Psoas muscle (tissue), 8 donors: ENCODE results near the gene G3BP1. TPM values are rescaled to one million over a fixed set of nuclear protein-coding genes. Genes with fewer than 3 reads are reported as not detected.

Experiments
- ATAC-seq, 4 donors: fragments of 200-7000 bp; cut with Tn5 transposase; one replicate each; pipeline ENCODE4 v1.9.1; 2020; ENCODE audit warnings: moderate library complexity in 3 of 4, mild to moderate bottlenecking in 2 of 4
- DNase-seq, 2 donors: peaks; one replicate each; pipeline ENCODE4 v3.0.0-alpha.2; 2020
- H3K27ac ChIP-seq: fragments of 200-600 bp; one replicate; pipeline ENCODE4 v1.8.0; 2022
- H3K27me3 ChIP-seq, 3 donors: fragments of 200-600 bp in 1 of 3; one replicate each; pipeline versions ENCODE4 v1.6.1 to v1.8.0; 2013 to 2022; ENCODE audit warnings: low read length in 2 of 3, mild to moderate bottlenecking in 2 of 3, moderate library complexity in 1 of 3; ENCODE audit not compliant: insufficient read depth in 3 of 3
- H3K36me3 ChIP-seq, 2 donors: fragments of 200-600 bp in 1 of 2; one replicate each; pipeline versions ENCODE4 v1.6.1 to v1.8.0; 2013 to 2022; ENCODE audit warnings: low read depth in 1 of 2, mild to moderate bottlenecking in 1 of 2, moderate library complexity in 1 of 2; ENCODE audit not compliant: insufficient read depth in 1 of 2
- H3K4me1 ChIP-seq: fragments of 200-600 bp; one replicate; pipeline ENCODE4 v1.8.0; 2022
- H3K4me3 ChIP-seq: fragments of 200-600 bp; one replicate; pipeline ENCODE4 v1.8.0; 2022; ENCODE audit warnings: mild to moderate bottlenecking
- H3K9me3 ChIP-seq: fragments of 200-600 bp; one replicate; pipeline ENCODE4 v1.8.0; 2022
- CTCF ChIP-seq: fragments of 200-600 bp; IDR thresholded peaks from one replicate; pipeline ENCODE4 v1.8.0; 2022; ENCODE audit warnings: antibody characterized with exemption
- WGBS, 3 donors: extraction: QIAGEN DNeasy Blood & Tissue Kit; methylation state at CpG; one replicate each; pipeline versions ENCODE4 v1.1.6 to v1.1.7; 2013; 5-methylcytosine and 5-hydroxymethylcytosine counted together
- intact Hi-C, 2 donors: fragments of 100-400 bp; cut with DNase I; formaldehyde crosslinking; loops; one replicate each; pipeline versions ENCODE4 v1.11.0 to v1.14.2; 2022
- polyA plus RNA-seq, 3 donors: library from polyadenylated mRNA; stranded (reverse); fragments of 200-250 nt; gene quantifications; one replicate each; pipeline ENCODE4 v1.2.3, GENCODE V29; 2013
- total RNA-seq, 4 donors: library from RNA; stranded (reverse); fragmentation: NEBNext Ultra II Directional in 2 of 4; extraction: Animal tissue kit (Norgen Biotek cat#: 25700) in 2 of 4; gene quantifications; one replicate each; pipeline versions ENCODE4 v1.2.1 to v1.2.4, GENCODE V29; 2021 to 2023
- donor health status: healthy with polysubstance abuse.
- donor health status: DM: no; HTN: no; CAD: no; lungs with moderate emphysema.
- donor health status: Bipolar disorder and iron deficiency.
- donor health status: healthy.
- donor health status: DM: yes; HTN: yes; CAD: no.
- donor health status: DM: no; HTN: no; CAD: no.
- donor health status: DM: no; HTN: no; CAD: no.
- donor health status: DM: yes; HTN: yes; CAD: no.

The G3BP1 gene
- total and polyA plus RNA-seq, 7 donors, result 47.0 to 230 (median 132) TPM

GRCh38 chr5:151811593-151812321, 40.0 kb downstream of the G3BP1 start:
- WGBS, 3 donors, result 30 to 60% (median 37%) methylated on average over 5 of the region's 5 CpGs
- intact Hi-C loops, result no loop called here
- H3K4me1 ChIP-seq, result peaks cover 39% of the 10 kb centered on the region

GRCh38 chr5:151812757-151813309, 41.1 kb downstream of the G3BP1 start:
- DNase-seq, result no peak
- WGBS, 3 donors, result 55 to 60% (median 58%) methylated on average over 2 of the region's 2 CpGs
- Histone ChIP-seq H3K27me3 (no peaks in the 10 kb centered on the region), H3K27ac (peak overlapping the region; percentile 73), H3K4me3 (no peak overlapping the region), H3K9me3 (no peaks in the 10 kb centered on the region), H3K4me1 (peaks cover 39% of the 10 kb centered on the region), H3K36me3 (peaks cover 0 to 33% of the 10 kb centered on the region in 2 donors)
- TF ChIP-seq CTCF, result no peak
- intact Hi-C loops, result no loop called here
- peak; percentile 59 to 79 (median 70) for ATAC-seq

More at GRCh38 chr5:151811593-151812321, 40.0 kb downstream of the G3BP1 start:
- no peak overlapping the region for H3K4me3 ChIP-seq
- peak overlapping the region; percentile 73 for H3K27ac ChIP-seq
- DNase-seq, result no peak
- peaks cover 0 to 44% of the 10 kb centered on the region in 2 donors for H3K36me3 ChIP-seq
- no peaks in the 10 kb centered on the region for H3K9me3 ChIP-seq
- no peaks in the 10 kb centered on the region for H3K27me3 ChIP-seq
- ATAC-seq, result peak; percentile 83 to 95 (median 91)
- no peak for TF ChIP-seq CTCF

- H3K36me3 ChIP-seq, result peaks cover 0 to 23% of the 10 kb centered on the region in 2 donors
- 64 to 88% (median 81%) methylated on average over 1 of the region's 1 CpG for WGBS, 3 donors
- ATAC-seq (no peak), DNase-seq (no peak)
- intact Hi-C loops, result no loop called here
- no peaks in the 10 kb centered on the region for H3K9me3 ChIP-seq
- H3K27ac ChIP-seq, result no peak overlapping the region
- no peak overlapping the region for H3K4me3 ChIP-seq
- H3K4me1 ChIP-seq, result peaks cover 32% of the 10 kb centered on the region
- H3K27me3 ChIP-seq, result no peaks in the 10 kb centered on the region
- no peak for TF ChIP-seq CTCF
Measured at GRCh38 chr5:151815051-151815450, 43.3 kb downstream of the G3BP1 start.

- no peak for TF ChIP-seq CTCF
- ATAC-seq (no peak), DNase-seq (no peak)
- no peak overlapping the region for H3K4me3 ChIP-seq
- no peaks in the 10 kb centered on the region for H3K4me1 ChIP-seq
- H3K27ac ChIP-seq, result no peak overlapping the region
- no peaks in the 10 kb centered on the region for H3K27me3 ChIP-seq
- H3K9me3 ChIP-seq, result no peaks in the 10 kb centered on the region
- H3K36me3 ChIP-seq, result peaks cover 0 to 13% of the 10 kb centered on the region in 2 donors
- intact Hi-C loops, result loop anchor here in 1 of 2 donors (10.0 kb wide), 1 partner anchor 685 kb away; no protein-coding TSS in a partner anchor
Measured at GRCh38 chr5:151819830-151820229, 48.1 kb downstream of the G3BP1 start.
